Medulla oblongata (tissue), 1 donor: ENCODE measurements around the gene MBD2.
"Not testable (repeated sequence)": the region's sequence is repeated elsewhere in the genome, so short reads cannot be mapped to it uniquely, and the experiment has no call there.

ENCODE experiments used
- DNase-seq: peaks from one replicate; pipeline ENCODE4 v3.0.0-alpha.2; 2015; ENCODE audit errors: extremely low spot score

MBD2 gene

DNA sequence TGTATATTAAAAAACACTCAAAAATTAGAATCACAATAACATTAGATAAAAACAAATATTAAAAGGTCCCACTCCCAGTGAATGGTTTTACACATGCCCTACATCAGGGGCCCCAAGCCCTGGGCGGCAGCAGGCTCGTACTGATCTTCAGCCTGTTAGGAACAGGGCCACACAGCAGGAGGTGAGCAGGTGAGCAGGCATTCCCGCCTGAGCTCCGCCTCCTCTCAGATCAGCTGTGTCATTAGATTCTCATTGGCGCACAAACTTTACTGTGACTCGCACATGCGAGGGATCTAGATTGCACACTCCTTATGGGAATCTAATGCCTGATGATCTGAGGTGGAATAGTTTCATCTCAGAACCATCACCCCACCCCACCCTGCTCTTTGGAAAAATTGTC lies 74.2 kb downstream of the MBD2 start:
- DNase-seq: no peak

- no peak for DNase-seq
Observed at GRCh38 chr18:54149078-54149697, 75.3 kb downstream of the MBD2 start.

GRCh38 chr18:54148678-54149077 lies 75.8 kb downstream of the MBD2 start:
- DNase-seq: no peak

DNA sequence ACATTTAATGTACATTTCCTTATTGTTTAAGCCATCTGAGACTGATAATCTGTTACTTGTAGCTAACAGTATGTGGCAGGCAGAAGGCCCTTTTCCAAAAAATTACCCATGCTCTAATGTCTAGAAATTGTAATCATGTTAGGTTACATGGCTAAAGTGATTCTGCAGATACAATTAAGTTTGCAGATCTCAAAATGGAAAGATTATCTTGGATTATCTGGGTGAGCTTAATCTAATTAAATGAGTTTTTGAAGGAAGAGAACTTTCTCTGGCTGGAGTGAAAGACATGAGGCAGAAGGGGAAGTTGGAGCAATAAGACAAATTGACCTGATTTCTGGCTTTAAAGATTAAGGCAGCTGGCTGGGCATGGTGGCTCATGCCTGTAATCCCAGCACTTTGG lies 76.3 kb downstream of the MBD2 start:
- DNase-seq: no peak

DNA sequence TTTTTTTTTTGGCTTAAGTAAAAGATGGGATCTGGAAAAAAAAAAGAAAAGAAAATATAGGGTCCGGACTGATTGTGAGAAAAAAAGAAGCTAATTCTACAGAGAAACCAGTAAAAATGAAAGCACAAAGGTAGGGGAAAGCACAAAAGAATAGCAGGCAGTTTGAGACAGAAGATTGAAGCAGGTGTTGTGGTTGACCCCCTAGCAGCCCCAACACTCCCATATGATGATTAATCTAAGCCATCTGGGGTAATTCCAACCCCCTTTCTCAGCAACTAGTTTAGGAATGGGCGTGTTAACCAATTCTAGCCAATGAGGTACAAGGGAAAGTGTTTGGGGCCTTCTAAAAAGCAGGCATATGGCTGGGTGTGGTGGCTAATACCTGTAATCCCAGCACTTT lies 77.0 kb downstream of the MBD2 start:
- DNase-seq: no peak

DNA sequence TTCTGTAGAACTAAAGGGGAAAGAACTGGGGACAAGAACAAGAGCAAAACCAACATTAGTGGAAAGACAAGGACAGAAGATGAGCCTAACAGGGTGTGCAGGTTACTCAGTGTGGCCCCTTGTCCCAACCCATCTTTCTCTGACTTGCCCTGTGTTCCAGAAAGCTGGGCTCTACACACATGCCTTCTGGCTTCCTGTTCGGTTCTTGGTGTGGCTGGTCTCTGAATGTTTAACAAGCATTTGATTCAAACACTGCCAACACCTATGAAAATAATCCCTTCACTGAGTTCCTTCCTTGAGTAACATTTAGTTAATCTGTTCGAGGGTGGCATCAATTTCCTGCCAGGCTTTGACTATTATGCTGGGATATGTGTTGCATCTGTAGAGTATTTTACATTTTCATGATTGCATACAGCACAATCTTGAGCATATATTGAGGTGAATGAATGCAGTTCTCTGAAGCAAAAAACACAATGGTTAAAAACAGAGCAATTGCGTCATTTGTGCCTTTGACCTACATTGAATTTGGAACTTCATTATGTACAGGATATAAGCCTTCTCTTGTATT lies 83.3 kb downstream of the MBD2 start:
- DNase-seq: no peak

DNA sequence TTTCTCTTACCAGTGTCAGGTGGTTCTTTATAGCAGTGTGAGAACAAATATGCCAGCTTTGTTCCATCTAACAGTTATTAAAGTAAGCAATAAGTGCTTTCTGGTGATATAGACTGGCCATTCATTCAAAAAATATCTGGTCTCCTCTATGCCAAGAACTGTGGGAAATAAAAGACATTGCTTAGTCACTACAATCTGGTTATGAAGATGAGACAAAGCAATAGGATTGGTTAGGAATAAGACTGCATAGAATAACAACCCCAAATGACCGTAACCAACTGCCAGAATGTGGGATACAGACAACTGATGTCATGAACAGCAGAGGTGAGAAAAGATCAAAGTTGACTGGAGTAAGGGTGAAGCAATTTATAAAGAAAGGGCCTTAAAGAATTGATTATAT lies 83.8 kb downstream of the MBD2 start:
- no peak for DNase-seq

- DNase-seq: no peak
Observed at GRCh38 chr18:54135216-54135615, 89.3 kb downstream of the MBD2 start.

GRCh38 chr18:54134053-54134452 lies 90.4 kb downstream of the MBD2 start:
- no peak for DNase-seq

GRCh38 chr18:54130631-54131030 lies 93.8 kb downstream of the MBD2 start:
- no peak for DNase-seq

DNA sequence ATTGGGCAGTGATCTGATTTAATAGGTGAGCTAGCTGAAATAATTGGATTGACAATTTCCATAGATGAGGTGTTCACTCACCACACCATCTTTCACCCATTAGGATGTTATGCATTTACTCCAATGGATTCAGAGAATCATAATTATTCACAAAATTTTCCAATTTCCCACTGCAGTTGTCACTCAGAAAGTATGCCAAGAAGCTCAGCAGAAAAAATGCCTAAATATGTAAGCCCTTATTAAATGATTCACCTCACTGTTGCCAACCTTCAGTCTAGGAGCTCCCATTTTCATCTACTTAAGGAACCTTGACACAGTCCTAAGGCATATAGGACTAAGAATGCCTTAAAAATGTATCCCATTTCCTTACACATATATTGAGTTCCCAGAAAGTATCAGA lies 94.3 kb downstream of the MBD2 start:
- no peak for DNase-seq

DNA sequence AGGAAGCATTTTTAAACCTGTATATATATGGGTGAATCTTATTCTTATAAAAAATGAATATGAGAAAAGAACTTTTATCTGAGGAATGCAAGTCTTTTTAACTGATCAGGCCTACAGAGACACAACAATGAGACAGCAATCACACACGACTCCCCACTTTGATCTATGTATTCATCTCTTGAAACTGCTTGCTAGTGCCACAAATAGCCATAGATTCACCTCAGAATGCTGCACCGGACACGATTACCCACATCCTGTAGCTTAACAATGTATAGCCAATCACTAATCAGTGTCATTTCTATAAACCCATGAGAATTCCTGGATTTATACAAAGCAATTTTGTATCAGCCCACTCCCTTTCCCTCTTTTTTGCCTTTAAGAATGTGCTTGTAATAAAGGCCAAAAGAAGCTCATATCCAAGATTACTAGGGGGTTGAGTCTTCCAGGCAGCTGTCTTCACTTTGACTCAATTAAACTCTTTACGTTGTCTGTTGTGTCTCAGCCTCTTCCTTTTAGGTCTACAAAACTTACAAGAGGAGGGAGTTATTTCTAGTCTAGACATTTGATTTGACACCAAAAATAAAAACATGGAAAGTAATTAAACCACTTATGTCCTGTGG lies 94.9 kb downstream of the MBD2 start:
- no peak for DNase-seq

GRCh38 chr18:54127759-54128378 lies 96.6 kb downstream of the MBD2 start:
- DNase-seq: peak; percentile 77

DNA sequence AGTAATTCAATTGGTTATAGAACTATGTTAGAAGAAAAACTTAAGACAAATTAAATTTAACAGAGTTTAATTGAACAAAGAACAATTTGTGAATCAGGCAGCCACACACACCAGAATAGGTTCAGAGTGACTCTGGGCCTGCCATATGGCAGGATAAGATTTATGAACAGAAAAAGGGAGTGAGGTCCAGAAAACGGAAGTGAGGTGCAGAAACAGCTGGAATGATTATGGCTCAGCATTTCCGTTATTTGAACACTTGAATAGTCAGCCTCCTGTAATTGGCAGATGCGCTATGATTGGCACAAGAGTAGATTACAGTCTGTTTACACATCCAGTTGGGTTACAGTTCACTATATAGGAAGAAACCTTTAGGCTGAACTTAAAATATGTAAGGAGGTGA lies 99.0 kb downstream of the MBD2 start:
- DNase-seq: no peak

DNA sequence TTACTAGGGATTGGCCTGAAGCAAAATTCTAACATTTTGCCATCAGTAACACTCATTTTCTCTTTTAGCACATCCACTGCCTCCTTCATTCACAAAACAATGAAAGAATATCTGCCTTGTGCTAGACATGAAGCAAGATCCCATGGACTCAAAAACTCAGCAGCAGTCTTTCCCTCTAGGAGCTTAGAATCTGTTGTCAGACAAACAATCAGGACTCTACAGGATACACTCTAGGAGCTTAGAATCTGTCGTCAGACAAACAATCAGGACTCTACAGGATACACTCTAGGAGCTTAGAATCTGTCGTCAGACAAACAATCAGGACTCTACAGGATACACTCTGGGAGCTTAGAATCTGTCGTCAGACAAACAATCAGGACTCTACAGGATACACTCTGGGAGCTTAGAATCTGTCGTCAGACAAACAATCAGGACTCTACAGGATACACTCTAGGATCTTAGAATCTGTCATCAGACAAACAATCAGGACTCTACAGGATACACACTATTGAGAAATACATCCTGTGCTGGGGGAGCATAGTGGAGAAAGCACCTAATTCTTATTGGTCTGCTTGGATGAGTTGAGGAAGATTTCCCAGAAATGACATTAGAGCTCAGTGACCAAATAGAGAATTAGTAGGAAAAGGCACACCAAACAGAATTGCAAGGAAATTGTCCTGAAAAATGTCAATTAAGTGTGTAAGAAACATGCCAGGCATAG lies 100.6 kb downstream of the MBD2 start:
- DNase-seq: not testable (repeated sequence)

- DNase-seq: peak; percentile 80
Observed at GRCh38 chr18:54119524-54120019, 104.9 kb downstream of the MBD2 start.

GRCh38 chr18:54117853-54118773 lies 106.4 kb downstream of the MBD2 start:
- no peak for DNase-seq

- DNase-seq: no peak
Observed at GRCh38 chr18:54116541-54117257, 107.8 kb downstream of the MBD2 start.

GRCh38 chr18:54112356-54112755 lies 112.1 kb downstream of the MBD2 start:
- DNase-seq: no peak

GRCh38 chr18:54109131-54109683 lies 115.3 kb downstream of the MBD2 start:
- DNase-seq: no peak
